Neural cell (in vitro differentiated cells): ENCODE results near the gene ITPKB.

Experiments used
- EP300 ChIP-seq: fragments of 450-650 bp; conservative IDR thresholded peaks from 2 replicates; pipeline ENCODE4 v1.6.1; 2014; ENCODE audit warnings: antibody characterized with exemption, mild to moderate bottlenecking, moderate library complexity; ENCODE audit not compliant: poor library complexity, severe bottlenecking
- EZH2 ChIP-seq: fragments of 200-600, 300-800 bp; shearing (Covaris generic), sonication (generic); IDR thresholded peaks from 2 replicates; pipeline ENCODE4 v1.6.1; 2014; ENCODE audit warnings: antibody characterized with exemption, low read length, borderline replicate concordance, mild to moderate bottlenecking; ENCODE audit not compliant: insufficient read depth, poor library complexity, severe bottlenecking
- POLR2AphosphoS5 ChIP-seq: IDR thresholded peaks from 2 replicates; pipeline ENCODE4 v1.6.1; 2012
- RAD21 ChIP-seq: fragments of 450-650 bp; conservative IDR thresholded peaks from 2 replicates; pipeline ENCODE4 v1.6.1; 2014; ENCODE audit warnings: antibody characterized with exemption, mild to moderate bottlenecking, moderate library complexity
- SMC3 ChIP-seq: fragments of 450-650 bp; conservative IDR thresholded peaks from 2 replicates; pipeline ENCODE4 v1.6.1; 2014; ENCODE audit warnings: antibody characterized with exemption, mild to moderate bottlenecking, moderate library complexity; ENCODE audit not compliant: poor library complexity
- TF ChIP-seq, protein P1 (sequence below): fragments of 450-650 bp; IDR thresholded peaks from 2 replicates; pipeline ENCODE4 v1.5.1; 2014; ENCODE audit warnings: antibody characterized with exemption, mild to moderate bottlenecking, moderate library complexity; ENCODE audit not compliant: poor library complexity, severe bottlenecking
- TF ChIP-seq, protein P2 (sequence below): IDR thresholded peaks from 2 replicates; pipeline ENCODE4 v1.6.1; 2012; ENCODE audit warnings: borderline replicate concordance

DNA sequence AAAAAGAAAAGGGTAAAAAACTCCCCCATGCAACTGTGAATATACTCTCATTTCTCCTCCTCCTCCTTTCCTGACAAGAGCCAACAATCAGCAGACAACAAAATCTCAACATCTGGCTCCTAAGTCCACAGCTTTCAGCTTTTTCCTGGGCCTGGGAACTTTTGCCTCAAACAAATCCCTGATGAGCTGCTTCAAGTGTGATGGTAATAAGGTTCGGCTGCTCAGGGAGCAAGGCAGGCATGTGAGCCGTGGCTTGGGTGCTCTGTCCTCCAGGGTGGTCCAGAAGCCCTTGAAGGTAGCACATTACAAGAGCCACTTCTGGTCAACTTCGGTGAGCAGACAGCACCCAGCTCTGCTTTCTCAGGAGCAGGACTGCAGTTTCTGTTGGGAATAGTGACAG lies 46.3 kb downstream of the ITPKB start:
- TF ChIP-seq, protein P1, sequence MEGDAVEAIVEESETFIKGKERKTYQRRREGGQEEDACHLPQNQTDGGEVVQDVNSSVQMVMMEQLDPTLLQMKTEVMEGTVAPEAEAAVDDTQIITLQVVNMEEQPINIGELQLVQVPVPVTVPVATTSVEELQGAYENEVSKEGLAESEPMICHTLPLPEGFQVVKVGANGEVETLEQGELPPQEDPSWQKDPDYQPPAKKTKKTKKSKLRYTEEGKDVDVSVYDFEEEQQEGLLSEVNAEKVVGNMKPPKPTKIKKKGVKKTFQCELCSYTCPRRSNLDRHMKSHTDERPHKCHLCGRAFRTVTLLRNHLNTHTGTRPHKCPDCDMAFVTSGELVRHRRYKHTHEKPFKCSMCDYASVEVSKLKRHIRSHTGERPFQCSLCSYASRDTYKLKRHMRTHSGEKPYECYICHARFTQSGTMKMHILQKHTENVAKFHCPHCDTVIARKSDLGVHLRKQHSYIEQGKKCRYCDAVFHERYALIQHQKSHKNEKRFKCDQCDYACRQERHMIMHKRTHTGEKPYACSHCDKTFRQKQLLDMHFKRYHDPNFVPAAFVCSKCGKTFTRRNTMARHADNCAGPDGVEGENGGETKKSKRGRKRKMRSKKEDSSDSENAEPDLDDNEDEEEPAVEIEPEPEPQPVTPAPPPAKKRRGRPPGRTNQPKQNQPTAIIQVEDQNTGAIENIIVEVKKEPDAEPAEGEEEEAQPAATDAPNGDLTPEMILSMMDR = no peak
- TF ChIP-seq RAD21 = no peak
- TF ChIP-seq POLR2AphosphoS5 = no peak
- no peak for TF ChIP-seq SMC3
- no peak for TF ChIP-seq EZH2
- TF ChIP-seq, protein P2, sequence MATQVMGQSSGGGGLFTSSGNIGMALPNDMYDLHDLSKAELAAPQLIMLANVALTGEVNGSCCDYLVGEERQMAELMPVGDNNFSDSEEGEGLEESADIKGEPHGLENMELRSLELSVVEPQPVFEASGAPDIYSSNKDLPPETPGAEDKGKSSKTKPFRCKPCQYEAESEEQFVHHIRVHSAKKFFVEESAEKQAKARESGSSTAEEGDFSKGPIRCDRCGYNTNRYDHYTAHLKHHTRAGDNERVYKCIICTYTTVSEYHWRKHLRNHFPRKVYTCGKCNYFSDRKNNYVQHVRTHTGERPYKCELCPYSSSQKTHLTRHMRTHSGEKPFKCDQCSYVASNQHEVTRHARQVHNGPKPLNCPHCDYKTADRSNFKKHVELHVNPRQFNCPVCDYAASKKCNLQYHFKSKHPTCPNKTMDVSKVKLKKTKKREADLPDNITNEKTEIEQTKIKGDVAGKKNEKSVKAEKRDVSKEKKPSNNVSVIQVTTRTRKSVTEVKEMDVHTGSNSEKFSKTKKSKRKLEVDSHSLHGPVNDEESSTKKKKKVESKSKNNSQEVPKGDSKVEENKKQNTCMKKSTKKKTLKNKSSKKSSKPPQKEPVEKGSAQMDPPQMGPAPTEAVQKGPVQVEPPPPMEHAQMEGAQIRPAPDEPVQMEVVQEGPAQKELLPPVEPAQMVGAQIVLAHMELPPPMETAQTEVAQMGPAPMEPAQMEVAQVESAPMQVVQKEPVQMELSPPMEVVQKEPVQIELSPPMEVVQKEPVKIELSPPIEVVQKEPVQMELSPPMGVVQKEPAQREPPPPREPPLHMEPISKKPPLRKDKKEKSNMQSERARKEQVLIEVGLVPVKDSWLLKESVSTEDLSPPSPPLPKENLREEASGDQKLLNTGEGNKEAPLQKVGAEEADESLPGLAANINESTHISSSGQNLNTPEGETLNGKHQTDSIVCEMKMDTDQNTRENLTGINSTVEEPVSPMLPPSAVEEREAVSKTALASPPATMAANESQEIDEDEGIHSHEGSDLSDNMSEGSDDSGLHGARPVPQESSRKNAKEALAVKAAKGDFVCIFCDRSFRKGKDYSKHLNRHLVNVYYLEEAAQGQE = no peak
- TF ChIP-seq EP300 = no peak
